LNCaP clone FGC (cell line): ENCODE data around the gene CTXND2.
A peak's percentile ranks its signal among the peaks of the same experiment; 100 is the strongest.
"Not testable (repeated sequence)": the region's sequence is repeated elsewhere in the genome, so short reads cannot be mapped to it uniquely, and the experiment has no call there.

Experiments
- DNase-seq: peaks from one replicate; pipeline ENCODE4 v3.0.0-alpha.2; 2011; ENCODE audit warnings: low read depth
- H3K4me3 ChIP-seq: 2 replicates; pipeline ENCODE4 v1.5.1; 2011; ENCODE audit warnings: mild to moderate bottlenecking, low read depth, low read length, control low read depth
- TF ChIP-seq, protein P1 (sequence below): IDR thresholded peaks from 2 replicates; pipeline ENCODE4 v1.5.1; 2012; ENCODE audit warnings: mild to moderate bottlenecking; ENCODE audit not compliant: control insufficient read depth, insufficient read depth; ENCODE audit errors: extremely low read depth

Gene CTXND2

DNA sequence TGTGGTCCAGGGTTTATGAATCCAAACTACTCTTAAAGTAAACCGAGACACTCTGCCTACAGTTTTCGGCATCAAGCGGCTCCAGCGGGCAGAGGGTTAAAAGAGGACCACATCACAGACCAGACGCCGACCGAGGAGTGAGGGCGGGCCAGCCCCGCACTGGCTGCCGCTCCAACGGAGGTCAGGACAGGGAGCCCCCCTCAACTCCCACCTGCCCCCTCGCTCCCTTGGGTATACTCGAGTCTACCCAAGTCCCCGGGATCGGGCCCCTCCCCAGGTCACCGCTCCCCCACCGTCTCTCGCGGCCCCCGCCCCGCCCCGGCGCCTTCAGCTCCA is 10.8 kb upstream of the CTXND2 start:
- no peak for DNase-seq
- TF ChIP-seq, protein P1, sequence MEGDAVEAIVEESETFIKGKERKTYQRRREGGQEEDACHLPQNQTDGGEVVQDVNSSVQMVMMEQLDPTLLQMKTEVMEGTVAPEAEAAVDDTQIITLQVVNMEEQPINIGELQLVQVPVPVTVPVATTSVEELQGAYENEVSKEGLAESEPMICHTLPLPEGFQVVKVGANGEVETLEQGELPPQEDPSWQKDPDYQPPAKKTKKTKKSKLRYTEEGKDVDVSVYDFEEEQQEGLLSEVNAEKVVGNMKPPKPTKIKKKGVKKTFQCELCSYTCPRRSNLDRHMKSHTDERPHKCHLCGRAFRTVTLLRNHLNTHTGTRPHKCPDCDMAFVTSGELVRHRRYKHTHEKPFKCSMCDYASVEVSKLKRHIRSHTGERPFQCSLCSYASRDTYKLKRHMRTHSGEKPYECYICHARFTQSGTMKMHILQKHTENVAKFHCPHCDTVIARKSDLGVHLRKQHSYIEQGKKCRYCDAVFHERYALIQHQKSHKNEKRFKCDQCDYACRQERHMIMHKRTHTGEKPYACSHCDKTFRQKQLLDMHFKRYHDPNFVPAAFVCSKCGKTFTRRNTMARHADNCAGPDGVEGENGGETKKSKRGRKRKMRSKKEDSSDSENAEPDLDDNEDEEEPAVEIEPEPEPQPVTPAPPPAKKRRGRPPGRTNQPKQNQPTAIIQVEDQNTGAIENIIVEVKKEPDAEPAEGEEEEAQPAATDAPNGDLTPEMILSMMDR = no peak
- peak overlapping the region; percentile 78 for H3K4me3 ChIP-seq

DNA sequence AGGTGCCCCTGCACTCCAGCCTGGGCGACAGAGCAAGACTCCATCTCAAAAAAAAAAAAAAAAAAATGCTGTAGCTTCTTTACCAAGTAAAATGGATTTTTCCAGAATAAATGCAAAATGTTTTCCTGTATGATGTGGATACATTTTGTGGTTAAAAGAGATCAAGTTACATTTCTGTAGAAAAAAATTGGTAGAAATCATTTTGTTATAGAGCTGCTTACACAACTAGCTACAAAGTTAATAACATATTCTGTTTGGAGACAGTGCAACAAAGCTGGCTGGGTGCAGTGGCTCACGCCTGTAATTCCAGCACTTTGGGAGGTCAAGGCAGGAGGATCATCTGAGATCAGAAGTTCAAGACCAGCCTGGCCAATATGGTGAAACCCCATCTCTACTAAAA is 8.0 kb upstream of the CTXND2 start:
- DNase-seq, H3K4me3 ChIP-seq: not testable (repeated sequence)

DNA sequence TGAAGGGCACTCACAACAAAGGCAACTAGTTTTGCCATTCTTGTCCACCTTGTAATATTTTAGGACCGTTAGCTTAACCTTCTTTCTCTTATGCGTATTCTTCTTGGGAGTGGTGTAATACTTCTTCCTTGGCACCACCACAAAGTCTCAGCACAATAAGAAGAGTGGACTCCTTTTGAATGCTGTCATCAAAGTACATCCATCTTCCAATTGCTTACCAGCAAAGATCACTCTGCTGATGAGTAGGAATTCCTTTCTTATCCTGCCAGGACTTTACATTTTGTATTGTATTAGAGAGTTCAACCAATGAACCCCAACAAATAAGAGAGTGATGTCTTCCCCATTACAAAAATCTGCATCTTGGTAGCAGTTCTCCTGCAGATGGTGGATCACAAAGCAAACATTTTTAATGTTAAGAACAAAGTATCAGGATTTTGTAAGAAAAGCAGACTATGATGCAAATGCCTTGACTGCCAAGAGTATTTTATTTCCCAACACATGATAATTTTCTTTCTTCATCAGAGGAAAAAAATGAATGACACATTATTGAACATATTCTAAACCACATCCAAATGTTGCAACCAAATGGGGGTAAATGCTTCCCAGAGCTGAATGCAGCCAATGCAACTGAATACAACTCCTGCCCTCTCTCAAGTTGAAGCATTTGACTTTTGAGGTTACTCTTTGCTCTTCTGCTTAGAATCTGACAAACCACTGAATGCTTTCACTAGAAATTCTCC is 5.4 kb upstream of the CTXND2 start:
- no peak for DNase-seq

DNA sequence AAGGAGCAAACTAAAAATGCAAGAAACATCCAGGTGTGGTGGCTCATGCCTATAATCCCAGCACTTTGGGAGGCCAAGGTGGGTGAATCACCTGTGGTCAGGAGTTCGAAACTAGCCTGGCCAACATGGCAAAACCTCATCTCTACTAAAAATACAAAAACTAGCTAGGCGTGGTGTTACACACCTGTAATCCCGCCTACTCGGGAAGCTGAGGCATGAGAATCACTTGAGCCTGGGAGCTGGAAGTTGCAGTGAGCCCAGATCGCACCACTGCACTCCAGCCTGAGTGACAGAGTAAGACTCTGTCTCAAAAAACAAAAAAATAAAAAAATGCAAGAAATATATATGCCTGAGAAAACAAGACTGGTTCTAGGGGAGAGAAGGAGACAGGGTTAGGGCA is 3.8 kb upstream of the CTXND2 start:
- not testable (repeated sequence) for H3K4me3 ChIP-seq, DNase-seq

More for the DNA sequence above, 5.4 kb upstream of the CTXND2 start:
- TF ChIP-seq, protein P1 = no peak
- no peak overlapping the region for H3K4me3 ChIP-seq

DNA sequence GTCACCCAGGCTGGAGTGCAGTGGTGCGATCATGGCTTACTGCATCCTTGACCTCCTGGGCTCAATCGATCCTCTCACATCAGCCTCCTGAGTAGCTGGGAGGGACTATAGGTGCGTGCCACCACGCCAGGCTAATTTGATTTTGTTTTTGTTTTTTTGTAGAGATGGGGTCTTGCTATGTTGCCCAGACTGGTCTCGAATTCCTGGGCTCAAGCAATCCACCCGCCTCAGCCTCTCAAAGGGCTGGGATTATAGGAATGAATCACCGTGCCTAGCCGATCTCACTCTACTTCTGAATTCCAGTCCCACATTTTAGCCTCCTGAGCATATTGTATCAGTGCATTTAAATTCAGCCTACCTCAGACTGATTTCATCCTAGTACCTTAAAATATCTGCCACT is 1.8 kb downstream of the CTXND2 start:
- DNase-seq = no peak
- TF ChIP-seq, protein P1 = no peak

DNA sequence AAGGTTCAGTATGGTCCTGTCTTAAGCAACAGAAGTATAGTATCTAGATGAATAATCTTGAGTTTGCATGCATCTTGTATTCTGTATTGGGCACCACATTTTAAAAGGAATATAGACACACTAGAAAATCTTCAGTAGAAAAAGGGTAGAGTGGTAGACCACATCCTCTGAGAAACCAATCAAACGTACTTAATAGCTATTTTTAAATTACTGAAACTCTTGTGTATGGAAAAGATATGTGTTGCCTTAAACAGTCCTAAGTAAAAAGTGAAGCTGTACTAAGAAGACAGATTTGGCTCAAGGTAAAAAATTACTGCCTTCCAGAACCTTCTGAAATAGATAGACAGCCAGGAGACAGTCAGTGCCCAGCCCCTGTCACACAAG is 3.1 kb downstream of the CTXND2 start:
- H3K4me3 ChIP-seq = no peak overlapping the region
- TF ChIP-seq, protein P1 = no peak
- DNase-seq = no peak

More for the DNA sequence above, 1.8 kb downstream of the CTXND2 start:
- H3K4me3 ChIP-seq = no peak overlapping the region

DNA sequence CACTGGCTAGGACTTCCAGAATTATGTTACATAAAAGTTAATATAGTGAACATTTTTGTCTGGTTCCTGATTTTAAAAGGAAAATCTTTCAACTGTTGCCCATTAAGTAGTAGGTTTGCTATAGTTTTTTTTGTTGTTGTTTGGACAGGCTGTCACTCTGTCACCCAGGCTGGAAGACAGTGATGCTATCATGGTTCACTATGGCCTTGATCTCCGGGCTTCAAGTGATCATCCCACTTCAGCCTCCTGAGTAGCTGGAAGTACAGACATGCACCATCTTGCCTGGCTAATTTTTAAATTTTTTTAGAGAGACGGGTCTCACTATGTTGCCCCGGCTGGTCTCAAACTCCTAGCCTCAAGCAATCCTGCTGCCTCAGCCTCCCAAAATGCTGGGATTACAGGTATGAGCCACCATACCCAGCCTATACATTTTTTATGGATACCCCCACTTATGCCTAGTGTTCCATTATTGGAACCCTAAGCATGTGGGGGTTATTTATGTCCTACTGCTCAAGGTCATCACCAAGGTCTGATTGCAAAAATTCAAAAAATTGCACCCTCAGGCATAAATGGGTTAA is 6.5 kb downstream of the CTXND2 start:
- DNase-seq = no peak
- no peak overlapping the region for H3K4me3 ChIP-seq
- TF ChIP-seq, protein P1 = no peak

DNA sequence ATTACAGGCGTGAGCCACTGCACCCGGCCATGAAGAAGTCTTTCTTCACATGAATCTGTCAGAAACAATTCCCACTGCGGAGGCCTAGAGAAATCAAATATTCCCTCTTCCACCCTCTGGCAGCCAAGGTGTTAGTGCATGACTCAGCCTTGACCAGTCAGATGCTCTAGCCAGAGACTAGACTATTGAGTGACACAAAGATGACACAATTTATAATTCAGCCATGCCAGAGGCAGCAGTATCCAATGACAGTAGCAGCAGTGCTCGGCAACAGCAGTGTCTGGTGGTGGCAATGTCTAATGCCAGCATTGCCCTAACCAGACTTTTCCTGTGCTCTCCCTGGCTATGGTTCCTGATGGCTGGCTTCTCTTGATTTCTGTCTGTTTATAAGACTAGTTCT is 8.7 kb downstream of the CTXND2 start:
- no peak overlapping the region for H3K4me3 ChIP-seq
- TF ChIP-seq, protein P1 = no peak
- DNase-seq = no peak

DNA sequence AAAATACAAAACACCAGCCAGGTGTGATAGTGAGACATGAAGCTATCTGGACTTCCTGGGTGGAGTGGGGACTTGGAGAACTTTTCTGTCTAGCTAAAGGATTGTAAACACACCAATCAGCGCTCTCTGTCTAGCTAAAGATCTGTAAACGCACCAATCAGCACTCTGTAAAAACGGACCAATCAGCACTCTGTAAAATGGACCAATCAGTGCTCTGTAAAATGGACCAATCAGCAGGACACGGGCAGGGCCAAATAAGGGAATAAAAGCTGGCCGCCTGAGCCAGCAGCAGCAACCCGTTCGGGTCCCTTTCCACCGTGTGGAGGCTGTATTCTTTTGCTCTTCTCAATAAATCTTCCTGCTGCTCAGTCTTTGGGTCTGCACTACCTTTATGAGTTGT is 12.9 kb downstream of the CTXND2 start:
- H3K4me3 ChIP-seq, DNase-seq: not testable (repeated sequence)
